ENCODE measurements around the gene PPARG.

The PPARG gene

GRCh38 chr3:12460127-12460526 lies 171.3 kb downstream of the PPARG start:
- in situ Hi-C loops (cut with MboI; ENCODE audit: low pct_unique_long_range_greater_than_20kb, low sequenced_read_pairs, unreplicated experiment): no loop called here
- DNase-seq (ENCODE audit: low spot score): no peak
- TF ChIP-seq, protein P1, sequence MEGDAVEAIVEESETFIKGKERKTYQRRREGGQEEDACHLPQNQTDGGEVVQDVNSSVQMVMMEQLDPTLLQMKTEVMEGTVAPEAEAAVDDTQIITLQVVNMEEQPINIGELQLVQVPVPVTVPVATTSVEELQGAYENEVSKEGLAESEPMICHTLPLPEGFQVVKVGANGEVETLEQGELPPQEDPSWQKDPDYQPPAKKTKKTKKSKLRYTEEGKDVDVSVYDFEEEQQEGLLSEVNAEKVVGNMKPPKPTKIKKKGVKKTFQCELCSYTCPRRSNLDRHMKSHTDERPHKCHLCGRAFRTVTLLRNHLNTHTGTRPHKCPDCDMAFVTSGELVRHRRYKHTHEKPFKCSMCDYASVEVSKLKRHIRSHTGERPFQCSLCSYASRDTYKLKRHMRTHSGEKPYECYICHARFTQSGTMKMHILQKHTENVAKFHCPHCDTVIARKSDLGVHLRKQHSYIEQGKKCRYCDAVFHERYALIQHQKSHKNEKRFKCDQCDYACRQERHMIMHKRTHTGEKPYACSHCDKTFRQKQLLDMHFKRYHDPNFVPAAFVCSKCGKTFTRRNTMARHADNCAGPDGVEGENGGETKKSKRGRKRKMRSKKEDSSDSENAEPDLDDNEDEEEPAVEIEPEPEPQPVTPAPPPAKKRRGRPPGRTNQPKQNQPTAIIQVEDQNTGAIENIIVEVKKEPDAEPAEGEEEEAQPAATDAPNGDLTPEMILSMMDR (IDR thresholded peaks at IDR 0.05; ENCODE audit: extremely low read depth, insufficient read depth, missing control alignments): no peak

GRCh38 chr3:12461097-12461649 lies 172.3 kb downstream of the PPARG start:
- in situ Hi-C loops (cut with MboI; ENCODE audit: low pct_unique_long_range_greater_than_20kb, low sequenced_read_pairs, unreplicated experiment): no loop called here
- no peak for DNase-seq (ENCODE audit: low spot score)
- TF ChIP-seq, protein P1 (IDR thresholded peaks at IDR 0.05; ENCODE audit: extremely low read depth, insufficient read depth, missing control alignments): no peak

- in situ Hi-C loops (cut with MboI; ENCODE audit: low pct_unique_long_range_greater_than_20kb, low sequenced_read_pairs, unreplicated experiment): no loop called here
- TF ChIP-seq, protein P1 (IDR thresholded peaks at IDR 0.05; ENCODE audit: extremely low read depth, insufficient read depth, missing control alignments): no peak
- no peak for DNase-seq (ENCODE audit: low spot score)
Observed at GRCh38 chr3:12462159-12462947, 173.5 kb downstream of the PPARG start.

DNA sequence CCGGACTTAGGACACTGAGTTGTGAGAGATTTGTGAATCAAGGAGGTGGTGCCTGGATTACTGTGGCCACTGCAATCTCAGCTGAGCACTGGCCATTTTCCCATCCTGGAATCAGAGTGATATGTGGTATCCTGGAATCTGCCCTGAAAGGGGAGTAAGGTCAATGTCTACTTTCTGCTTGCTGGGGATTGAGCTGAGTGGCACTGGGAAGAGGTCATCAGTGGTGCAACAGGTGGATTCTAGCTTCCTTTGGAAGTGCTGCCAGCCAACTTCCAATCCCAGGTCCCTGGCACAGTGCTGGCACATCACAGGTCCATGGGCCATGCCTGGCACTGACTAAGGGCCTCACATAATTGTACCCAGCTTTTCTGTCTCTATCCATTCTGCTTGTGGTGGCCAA lies 174.8 kb downstream of the PPARG start:
- TF ChIP-seq, protein P1 (IDR thresholded peaks at IDR 0.05; ENCODE audit: extremely low read depth, insufficient read depth, missing control alignments): no peak
- in situ Hi-C loops (cut with MboI; ENCODE audit: low pct_unique_long_range_greater_than_20kb, low sequenced_read_pairs, unreplicated experiment): no loop called here

DNA sequence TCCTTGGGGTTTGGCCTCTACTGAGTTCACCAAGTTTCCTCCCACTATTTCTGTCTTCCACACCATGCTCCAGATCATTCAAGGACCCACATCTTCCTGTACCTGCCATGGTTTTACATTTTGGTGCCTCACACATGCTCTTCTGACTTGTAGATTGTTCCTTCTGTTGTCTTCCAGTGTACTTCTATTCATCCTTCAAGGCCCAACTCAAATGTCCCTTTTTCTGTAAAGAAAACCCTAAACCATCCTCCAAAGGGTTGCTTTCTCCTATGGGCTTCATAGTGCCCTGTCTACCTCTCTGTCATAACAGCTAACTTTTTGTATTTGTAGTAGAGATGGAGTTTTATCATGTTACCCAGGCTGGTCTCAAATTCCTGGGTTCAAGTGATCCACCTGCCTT lies 175.3 kb downstream of the PPARG start:
- DNase-seq (ENCODE audit: low spot score): no peak
- TF ChIP-seq, protein P1 (IDR thresholded peaks at IDR 0.05; ENCODE audit: extremely low read depth, insufficient read depth, missing control alignments): no peak

More for the DNA sequence above, 174.8 kb downstream of the PPARG start:
- DNase-seq (ENCODE audit: low spot score): no peak

DNA sequence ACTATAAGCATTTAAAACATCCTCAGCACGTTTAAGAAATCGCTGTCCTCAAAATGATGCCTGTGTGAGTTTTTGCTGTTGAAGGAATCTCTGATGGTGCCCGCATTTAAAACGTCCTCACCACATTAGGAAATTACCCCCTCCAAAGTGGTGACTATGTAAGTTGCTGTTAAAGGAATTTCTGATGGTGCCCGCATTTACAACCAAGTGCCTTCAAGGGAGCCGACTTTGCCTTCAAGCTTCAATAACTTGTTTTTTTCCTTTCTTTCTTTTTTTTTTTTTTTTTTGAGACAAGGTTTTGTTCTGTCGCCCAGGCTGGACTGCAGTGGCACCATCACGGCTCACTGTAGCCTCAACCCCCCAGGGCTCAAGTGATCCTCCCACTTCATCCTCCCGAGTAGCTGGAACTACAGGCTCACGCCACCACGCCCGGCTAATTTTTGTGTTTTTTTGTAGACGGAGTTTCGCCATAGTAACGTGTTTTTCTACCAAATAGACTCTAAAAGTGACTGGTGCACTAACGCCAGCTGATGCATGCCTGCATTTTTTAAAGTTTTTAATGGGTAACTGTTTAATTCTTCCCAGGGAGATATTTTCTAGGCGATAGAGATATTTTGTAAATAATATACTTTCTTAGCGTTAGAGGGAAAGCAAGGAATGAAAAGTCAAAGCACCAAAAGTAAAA lies 176.4 kb downstream of the PPARG start:
- TF ChIP-seq, protein P1 (IDR thresholded peaks at IDR 0.05; ENCODE audit: extremely low read depth, insufficient read depth, missing control alignments): no peak
- in situ Hi-C loops (cut with MboI; ENCODE audit: low pct_unique_long_range_greater_than_20kb, low sequenced_read_pairs, unreplicated experiment): no loop called here
- no peak for DNase-seq (ENCODE audit: low spot score)

More for the DNA sequence above, 175.3 kb downstream of the PPARG start:
- in situ Hi-C loops (cut with MboI; ENCODE audit: low pct_unique_long_range_greater_than_20kb, low sequenced_read_pairs, unreplicated experiment): no loop called here
